Measurements from ENCODE around the gene TNRC6C. TPM values are rescaled to one million over a fixed set of nuclear protein-coding genes. Genes with fewer than 3 reads are reported as not detected.

The TNRC6C gene
- polyA plus RNA-seq, 3 donors: 0.38 to 0.80 (median 0.46) TPM

DNA sequence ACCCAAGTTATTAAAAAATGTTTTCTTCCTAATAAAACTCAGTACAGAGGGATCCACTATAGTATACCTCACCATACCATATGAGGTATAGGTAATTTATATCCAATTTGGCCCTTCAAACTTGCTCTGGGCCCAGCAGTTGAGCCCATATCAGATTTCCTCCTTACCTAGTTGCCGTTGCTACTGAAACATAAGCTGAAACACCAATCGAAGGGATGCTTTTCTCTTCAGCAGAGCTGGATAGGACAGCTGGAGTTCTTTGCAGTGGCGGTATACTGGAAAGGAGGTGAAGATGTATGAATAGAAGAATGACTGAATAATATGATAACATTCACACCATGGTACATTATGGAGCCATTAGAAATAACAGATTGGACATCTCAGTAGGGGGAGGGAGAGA is 42.7 kb downstream of the TNRC6C start:
- Histone ChIP-seq H3K9me3 (replicated peaks in 1 of 2; ENCODE audit: control insufficient read depth in 1 of 2, insufficient read depth in 1 of 2, low read length in 2 of 2) (no peaks in the 10 kb centered on the region), H2AFZ (ENCODE audit: insufficient read depth, low read depth, low read length, poor library complexity, severe bottlenecking) (no peak overlapping the region), H3K9ac (ENCODE audit: insufficient read depth, low read length, poor library complexity, severe bottlenecking) (no peak overlapping the region), H3K4me1 (ENCODE audit: control insufficient read depth in 1 of 2, insufficient read depth in 2 of 2, low read length in 2 of 2) (peaks cover 0 to 2% of the 10 kb centered on the region in 2 donors), H3K4me3 (replicated peaks in 1 of 3; ENCODE audit: low read depth in 2 of 3, low read length in 3 of 3) (no peak overlapping the region), H3K4me2 (replicated peaks; ENCODE audit: extremely low read depth, low read length, poor library complexity, severe bottlenecking) (no peak overlapping the region), H3K36me3 (replicated peaks in 1 of 2; ENCODE audit: control insufficient read depth in 1 of 2, insufficient read depth in 2 of 2, low read length in 2 of 2) (peaks cover 0 to 7% of the 10 kb centered on the region in 2 donors), H3K27me3 (ENCODE audit: control insufficient read depth in 2 of 2, insufficient read depth in 2 of 2, low read length in 2 of 2) (no peaks in the 10 kb centered on the region), H4K20me1 (ENCODE audit: insufficient read depth, low read length) (no peaks in the 10 kb centered on the region), H3K27ac (ENCODE audit: low read depth in 1 of 2, low read length in 2 of 2) (no peak overlapping the region), H3K79me2 (ENCODE audit: insufficient read depth, low read length) (no peaks in the 10 kb centered on the region)
- no peak overlapping the region for H3K4me3 Mint-ChIP-seq
- 80% methylated on average over 1 of the region's 3 CpGs for WGBS (ENCODE audit: insufficient coverage)
- intact Hi-C loops (cut with micrococcal nuclease): no loop called here
- H3K27ac Mint-ChIP-seq: no peak overlapping the region
- TF ChIP-seq, protein P1, sequence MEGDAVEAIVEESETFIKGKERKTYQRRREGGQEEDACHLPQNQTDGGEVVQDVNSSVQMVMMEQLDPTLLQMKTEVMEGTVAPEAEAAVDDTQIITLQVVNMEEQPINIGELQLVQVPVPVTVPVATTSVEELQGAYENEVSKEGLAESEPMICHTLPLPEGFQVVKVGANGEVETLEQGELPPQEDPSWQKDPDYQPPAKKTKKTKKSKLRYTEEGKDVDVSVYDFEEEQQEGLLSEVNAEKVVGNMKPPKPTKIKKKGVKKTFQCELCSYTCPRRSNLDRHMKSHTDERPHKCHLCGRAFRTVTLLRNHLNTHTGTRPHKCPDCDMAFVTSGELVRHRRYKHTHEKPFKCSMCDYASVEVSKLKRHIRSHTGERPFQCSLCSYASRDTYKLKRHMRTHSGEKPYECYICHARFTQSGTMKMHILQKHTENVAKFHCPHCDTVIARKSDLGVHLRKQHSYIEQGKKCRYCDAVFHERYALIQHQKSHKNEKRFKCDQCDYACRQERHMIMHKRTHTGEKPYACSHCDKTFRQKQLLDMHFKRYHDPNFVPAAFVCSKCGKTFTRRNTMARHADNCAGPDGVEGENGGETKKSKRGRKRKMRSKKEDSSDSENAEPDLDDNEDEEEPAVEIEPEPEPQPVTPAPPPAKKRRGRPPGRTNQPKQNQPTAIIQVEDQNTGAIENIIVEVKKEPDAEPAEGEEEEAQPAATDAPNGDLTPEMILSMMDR (IDR thresholded peaks at IDR 0.05): no peak
- DNase-seq: no peak
- H3K9me3 Mint-ChIP-seq: no peaks in the 10 kb centered on the region
- H3K4me1 Mint-ChIP-seq: peaks cover 10% of the 10 kb centered on the region
- H3K36me3 Mint-ChIP-seq: peaks cover 11 to 14% of the 10 kb centered on the region in 2 donors
- no peaks in the 10 kb centered on the region for H3K27me3 Mint-ChIP-seq (ENCODE audit: low read depth in 3 of 3)

DNA sequence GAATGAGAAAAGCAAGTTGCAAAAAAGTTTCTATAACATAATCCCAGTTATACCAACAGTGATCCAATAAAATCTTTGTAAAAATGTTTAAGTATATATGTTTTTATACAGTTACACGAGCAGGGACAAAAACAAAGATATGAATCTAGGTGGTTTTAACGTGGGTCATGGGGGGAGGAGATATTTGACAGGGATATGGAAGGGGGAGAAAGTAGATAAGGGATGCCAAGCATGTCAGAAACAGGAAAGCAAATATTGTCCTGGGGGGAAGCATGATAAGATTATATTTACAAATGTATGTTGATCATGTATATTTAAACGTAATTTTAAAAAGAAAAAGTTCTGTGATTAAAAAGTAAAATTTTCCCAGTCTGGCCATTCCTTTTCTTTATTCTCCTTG is 43.1 kb downstream of the TNRC6C start:
- no peak overlapping the region for H3K27ac Mint-ChIP-seq
- H3K9me3 Mint-ChIP-seq: no peaks in the 10 kb centered on the region

More for the DNA sequence above, 43.1 kb downstream of the TNRC6C start:
- no peaks in the 10 kb centered on the region for H4K20me1 ChIP-seq (ENCODE audit: insufficient read depth, low read length)
- H2AFZ ChIP-seq (ENCODE audit: insufficient read depth, low read depth, low read length, poor library complexity, severe bottlenecking): no peak overlapping the region
- no peak for DNase-seq
- Mint-ChIP-seq H3K4me1 (peaks cover 12% of the 10 kb centered on the region), H3K27me3 (ENCODE audit: low read depth in 3 of 3) (no peaks in the 10 kb centered on the region), H3K4me3 (no peak overlapping the region), H3K36me3 (peaks cover 11 to 14% of the 10 kb centered on the region in 2 donors)
- peaks cover 0 to 7% of the 10 kb centered on the region in 2 donors for H3K36me3 ChIP-seq (replicated peaks in 1 of 2; ENCODE audit: control insufficient read depth in 1 of 2, insufficient read depth in 2 of 2, low read length in 2 of 2)
- no peak overlapping the region for H3K4me2 ChIP-seq (replicated peaks; ENCODE audit: extremely low read depth, low read length, poor library complexity, severe bottlenecking)
- H3K4me3 ChIP-seq (replicated peaks in 1 of 3; ENCODE audit: low read depth in 2 of 3, low read length in 3 of 3): no peak overlapping the region
- TF ChIP-seq, protein P1 (IDR thresholded peaks at IDR 0.05): no peak
- WGBS (ENCODE audit: insufficient coverage): 29% methylated on average over 2 of the region's 3 CpGs
- H3K9me3 ChIP-seq (replicated peaks in 1 of 2; ENCODE audit: control insufficient read depth in 1 of 2, insufficient read depth in 1 of 2, low read length in 2 of 2): no peaks in the 10 kb centered on the region
- intact Hi-C loops (cut with micrococcal nuclease): no loop called here
- peaks cover 0 to 6% of the 10 kb centered on the region in 2 donors for H3K4me1 ChIP-seq (ENCODE audit: control insufficient read depth in 1 of 2, insufficient read depth in 2 of 2, low read length in 2 of 2)
- H3K27me3 ChIP-seq (ENCODE audit: control insufficient read depth in 2 of 2, insufficient read depth in 2 of 2, low read length in 2 of 2): no peaks in the 10 kb centered on the region
- no peaks in the 10 kb centered on the region for H3K79me2 ChIP-seq (ENCODE audit: insufficient read depth, low read length)
- no peak overlapping the region for H3K9ac ChIP-seq (ENCODE audit: insufficient read depth, low read length, poor library complexity, severe bottlenecking)
- H3K27ac ChIP-seq (ENCODE audit: low read depth in 1 of 2, low read length in 2 of 2): no peak overlapping the region

Measured in CD14-positive monocyte (primary cell).